DMS53 treated with DMSO at 0.1 percent for 48 hours (cell line): ENCODE data around the gene PURB.
A peak's percentile ranks its signal among the peaks of the same experiment; 100 is the strongest.
"Not testable (repeated sequence)": the region's sequence is repeated elsewhere in the genome, so short reads cannot be mapped to it uniquely, and the experiment has no call there.

ENCODE experiments used
- DNase-seq: peaks from one replicate; lab custom pipeline; 2025; ENCODE audit not compliant: unreplicated experiment; lab: John Stamatoyannopoulos, UW

The PURB gene

DNA sequence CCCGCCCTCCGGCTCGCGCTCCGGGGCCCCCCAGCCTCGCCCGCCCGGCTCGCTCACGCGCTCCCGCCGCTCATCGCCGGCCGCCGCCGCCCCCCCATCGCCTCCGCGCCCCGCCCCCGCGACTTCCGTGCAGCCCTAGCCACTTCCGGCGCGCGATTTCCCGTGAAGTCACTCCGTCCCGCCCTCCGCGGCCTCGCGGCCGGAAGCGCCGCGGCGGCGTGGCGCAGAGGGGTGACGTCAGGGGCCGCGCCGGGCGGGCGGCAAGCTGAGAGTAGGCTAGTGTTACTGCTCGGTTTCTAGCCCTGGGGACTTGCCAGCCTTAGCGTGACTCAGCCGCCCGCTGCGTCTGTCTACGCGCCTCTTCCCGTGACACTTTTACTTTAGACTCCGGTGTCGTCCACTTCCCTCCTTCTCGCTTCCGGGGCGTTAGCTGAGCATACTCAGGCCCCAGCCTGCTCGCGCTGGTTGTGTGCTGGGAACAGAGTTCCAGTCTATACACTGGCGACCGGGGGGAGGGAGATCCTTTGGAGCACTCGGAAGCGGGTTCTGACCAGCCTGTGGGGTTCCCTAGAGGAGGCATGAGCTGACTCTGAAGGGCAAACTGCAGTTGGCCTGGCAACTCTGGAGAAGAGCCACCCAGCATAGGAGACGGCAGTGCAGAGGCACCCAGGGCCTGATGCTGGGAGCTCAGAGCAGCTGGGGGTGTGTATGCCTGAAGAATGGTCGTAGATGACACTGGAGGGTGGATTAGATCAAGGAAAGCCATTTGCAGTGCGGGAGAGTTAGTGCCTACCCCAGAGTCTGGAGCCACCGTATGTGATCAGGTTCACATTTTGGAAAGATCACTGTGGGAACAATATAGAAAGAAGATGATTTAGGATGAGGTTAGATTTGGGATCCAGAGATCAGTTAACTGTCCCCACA is at the start of gene PURB:
Gene PURB, minus strand, starts transcription at position 137 of the 924 bp plus-strand sequence. CDS start 182 bp downstream, outside the sequence.
- peak; percentile 88 for DNase-seq

DNA sequence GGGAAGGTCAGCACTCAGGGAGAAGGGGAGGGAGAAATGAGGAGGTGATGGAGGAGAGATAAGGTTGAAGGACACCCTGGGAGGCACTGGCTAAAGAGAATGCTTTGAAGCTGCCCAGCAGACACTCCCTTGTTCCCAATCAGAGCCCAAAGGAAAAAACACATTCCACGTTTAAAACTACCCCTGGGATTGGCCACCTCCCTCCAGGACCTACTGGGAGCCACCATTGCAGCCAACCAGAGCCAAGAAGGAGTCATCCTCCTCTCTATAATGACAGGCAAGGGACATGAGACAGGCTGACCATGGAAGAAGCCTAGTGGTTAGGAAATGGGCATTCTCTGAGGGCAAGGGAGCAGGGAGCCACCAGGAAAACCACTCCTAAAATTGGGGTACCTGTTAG is 49.7 kb upstream of the PURB start:
- no peak for DNase-seq

DNA sequence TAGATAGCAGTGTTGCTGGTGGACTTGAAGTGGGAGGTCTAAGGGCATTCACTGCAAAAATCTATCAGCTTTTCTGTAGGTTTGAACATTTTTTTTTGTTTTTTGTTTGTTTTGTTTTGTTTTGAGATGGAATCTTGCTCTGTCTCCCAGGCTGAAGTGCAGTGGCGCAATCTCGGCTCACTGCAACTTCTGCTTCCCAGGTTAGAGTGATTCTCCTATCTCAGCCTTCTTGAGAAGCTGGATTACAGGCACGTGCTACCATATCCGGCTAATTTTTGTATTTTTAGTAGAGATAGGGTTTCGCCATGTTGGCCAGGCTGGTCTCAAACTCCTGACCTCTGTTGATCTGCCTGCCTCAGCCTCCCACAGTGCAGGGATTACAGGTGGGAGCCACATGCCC is 49.2 kb upstream of the PURB start:
- DNase-seq, result not testable (repeated sequence)

DNA sequence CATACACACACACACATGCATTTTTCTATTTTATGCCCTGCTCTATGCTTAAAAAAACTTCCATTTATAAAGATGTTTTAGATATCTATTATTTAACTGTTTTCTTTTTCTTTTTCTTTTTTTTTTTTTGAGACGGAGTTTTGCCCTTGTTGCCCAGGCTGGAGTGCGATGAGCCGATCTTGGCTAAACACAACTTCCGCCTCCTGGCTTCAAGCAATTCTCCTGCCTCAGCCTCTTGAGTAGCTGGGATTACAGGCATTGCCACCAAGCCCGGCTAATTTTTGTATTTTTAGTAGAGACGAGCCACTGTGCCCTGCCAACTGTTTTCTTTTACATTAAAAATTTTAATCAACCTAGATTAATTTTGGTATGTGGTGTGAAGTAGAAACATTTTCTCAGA is 45.6 kb upstream of the PURB start:
- DNase-seq, result no peak

DNA sequence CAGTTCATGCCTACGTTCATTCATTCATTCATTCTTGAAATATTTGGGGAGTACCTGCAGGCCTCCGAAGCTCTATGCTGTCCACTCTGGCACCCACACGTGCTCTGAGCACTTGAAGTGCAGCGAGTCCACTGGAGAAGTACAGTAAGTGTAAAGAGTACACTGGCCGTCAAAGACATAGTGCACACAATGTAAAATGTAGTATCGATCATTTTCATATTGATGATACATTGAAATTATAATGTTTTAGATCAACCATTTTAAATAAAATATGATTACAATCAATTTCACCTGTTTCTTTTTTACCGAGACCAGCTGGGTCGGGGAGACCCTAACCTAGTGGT is 37.0 kb upstream of the PURB start:
- DNase-seq, result no peak

DNA sequence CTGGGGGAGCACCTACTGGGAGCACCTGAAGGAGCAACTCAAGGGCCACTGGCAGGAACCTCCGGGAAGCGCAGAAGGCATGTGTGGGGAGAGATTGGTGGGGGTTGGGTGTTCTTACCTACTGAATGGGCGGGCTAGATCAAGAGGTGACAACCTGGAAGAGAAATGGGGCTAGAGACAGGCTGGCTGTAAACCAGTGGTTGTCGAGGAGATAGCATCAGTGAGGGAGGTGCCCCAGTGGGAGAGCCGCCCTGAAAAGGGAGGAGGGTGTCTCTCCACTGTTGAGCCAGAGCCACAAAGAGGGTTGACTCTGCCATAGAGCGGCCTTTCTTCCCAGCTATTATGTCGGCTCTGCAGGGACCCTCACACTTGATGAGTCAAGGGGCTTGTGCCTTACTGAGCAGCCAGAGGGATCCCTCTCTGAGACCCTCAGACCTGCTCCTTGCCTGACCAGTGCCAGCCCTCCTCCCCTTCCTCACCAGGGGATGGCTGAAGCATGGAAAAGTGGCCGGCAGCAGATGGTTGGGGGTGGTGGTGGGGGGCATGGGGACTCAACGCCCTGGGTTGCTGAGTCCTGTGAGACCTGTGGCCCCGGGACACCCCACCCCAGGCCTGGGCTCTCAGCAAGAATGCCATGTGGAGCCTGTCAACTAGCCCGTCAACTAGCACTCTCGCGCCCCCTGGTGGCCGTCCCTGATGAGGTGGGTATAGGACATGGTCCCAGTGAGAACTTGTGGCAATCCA is 36.4 kb upstream of the PURB start:
- peak; percentile 63 for DNase-seq

DNA sequence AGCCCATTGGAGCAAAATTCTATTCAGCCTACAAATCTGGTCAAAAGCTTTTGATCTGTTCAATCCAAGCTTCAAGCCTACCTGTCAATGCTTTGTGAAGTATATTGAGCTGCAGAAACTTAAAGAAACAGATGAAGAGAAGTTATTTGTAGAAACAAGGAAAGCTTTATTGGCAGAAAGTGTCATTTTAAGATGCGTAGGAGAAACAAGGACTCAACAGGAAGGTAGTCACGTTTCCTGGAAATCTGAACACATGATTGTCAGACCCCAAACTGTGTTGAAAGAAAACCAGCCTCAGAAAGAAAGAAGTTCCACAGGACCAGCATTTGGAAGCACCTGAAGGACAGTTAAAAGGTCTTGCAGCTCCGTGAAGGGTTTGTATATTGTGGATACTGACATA is 34.8 kb upstream of the PURB start:
- DNase-seq, result no peak

DNA sequence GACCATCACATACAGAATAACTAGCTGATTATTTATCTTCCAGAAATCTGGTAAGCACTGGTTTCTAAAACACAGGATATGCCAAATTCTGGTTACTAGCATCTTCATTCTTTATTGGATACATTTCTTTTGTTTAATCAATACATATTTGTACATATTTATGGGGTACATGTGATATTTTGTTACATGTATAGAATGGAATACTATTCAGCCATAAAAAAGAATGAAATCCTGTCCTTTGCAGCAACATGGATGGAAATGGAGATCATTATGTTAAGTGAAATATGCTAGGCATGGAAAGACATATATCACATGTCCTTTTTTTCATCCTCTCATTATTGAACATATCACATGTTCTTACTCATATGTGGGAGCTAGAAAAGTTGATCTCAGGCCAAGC is 32.7 kb upstream of the PURB start:
- no peak for DNase-seq

DNA sequence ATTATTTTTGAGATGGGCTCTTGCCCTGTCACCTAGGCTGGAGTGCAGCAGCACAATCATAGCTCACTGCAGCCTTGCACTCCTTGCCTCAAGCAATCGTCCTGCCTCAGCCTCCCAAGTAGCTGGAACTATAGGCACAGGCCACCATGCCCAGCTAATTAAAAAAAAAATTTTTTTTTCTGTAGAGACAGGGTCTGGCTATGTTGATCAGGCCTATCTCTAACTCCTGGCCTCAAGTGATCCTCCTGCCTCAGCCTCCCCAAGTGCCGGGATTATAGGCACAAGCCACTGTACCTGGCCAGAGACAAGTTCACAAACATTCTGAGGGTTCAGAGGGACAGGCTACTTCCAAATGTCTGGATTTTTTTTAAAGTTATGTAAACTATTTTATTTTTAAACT is 32.1 kb upstream of the PURB start:
- DNase-seq, result no peak

DNA sequence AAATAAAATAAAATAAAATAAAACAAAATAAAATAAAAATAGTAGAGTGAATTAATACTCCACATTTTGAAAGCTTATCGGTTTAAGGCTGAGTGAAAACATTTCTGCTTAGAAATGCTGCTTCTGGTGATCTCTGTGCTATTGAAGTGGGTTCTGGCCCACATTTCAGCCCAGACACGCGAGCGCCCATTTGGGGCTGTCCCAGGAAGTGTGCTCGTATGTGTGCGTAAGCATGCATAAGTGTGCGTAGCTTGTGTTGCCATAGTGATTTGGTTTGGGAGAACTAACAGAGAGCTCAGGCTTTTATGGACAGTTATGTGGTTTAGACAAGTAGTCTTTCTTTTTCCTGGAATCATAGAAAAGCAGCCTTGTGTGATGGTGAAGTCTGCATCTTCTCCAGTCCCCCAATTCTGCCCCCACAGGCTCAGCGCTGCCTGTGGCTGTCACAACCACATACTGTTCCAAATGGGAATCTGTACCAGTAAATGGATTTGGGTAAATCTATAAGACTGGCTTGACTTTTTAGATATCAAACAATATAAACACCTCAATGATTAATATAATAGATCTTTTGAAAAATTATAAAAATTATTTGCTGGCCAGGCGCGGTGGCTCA is 29.8 kb upstream of the PURB start:
- DNase-seq, result no peak

DNA sequence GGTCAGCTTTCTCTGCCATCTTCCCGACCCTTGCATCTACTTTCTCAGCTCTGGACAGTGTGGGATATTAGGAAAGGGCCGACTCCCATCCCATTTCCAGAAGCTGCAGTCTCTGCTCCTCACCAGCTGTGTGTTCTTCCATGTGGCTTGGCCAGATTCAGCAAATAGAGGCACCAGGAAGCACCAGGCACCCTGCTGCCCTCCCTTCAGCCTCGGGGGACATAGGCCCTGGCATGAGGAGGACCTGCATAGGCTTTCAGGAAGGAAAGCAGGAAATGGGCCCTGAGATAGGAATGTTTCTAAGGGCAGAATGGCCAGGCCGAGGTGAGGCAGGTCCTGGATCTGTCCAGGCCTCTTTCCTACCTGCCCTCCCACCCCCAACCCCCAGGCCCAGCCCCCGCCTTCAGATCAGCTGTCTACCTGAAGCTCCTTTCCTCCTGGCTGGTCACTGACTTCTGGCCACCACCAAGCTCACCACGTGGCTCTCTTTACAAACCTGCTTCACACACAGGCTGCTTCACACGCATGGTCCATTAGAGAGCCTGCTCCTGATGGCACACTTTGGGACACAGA is 27.5 kb upstream of the PURB start:
- DNase-seq, result peak; percentile 52

DNA sequence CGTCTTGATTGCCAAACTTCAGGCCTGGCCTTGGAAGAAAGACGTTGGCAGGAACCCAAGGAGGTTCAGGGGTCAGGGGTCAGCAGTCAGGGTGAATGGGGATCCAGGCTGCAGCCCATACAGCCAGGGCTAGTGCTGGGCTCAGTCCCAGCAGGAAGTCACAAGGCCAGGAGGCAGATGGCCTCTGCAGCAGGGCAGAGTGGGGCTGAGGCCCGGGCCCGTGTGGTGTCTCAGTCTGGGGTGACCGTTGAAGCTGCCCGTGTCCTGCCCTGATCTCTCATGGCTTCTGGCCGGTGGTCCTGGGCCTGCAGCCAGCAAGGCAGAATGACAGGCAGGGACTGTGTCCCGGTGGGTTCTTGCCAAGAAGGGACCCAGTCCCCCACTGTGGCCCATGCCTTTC is 26.6 kb upstream of the PURB start:
- DNase-seq, result no peak

DNA sequence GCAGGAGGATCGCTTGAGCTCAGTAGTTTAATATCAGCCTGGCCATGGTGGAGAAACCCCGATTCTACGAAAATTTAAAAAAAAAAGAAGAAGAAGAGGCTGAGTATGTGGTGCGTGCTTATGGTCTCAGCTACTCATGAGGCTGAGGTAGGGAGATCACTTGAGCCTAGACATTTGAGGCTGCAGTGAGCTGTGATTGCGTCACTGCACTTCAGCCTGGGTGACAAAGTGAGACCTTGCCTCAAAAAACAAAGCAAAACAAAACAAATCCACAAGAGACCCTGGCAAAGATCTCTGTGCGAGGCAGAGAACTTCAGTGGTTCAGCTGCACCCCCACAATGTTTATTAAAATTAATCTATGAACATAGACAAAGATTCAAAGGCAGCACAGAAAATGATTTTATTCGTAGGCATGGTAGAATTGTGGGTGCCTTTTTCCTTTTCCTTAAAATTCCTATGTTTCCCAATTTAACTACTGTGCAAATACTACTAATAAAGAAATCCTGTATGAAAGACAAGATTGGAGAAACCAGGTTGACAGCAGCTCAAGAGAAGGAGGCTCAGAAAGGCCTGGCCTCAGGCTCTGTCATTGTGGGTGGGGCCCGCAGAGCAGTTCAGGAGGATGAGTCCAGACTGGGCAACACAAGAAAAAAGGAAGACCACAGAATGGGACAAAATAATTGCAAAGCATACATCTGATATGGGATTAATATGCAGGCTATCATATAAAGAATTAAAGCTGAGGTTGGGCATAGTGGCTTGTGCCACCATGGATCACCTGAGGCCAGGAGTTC is 24.5 kb upstream of the PURB start:
- no peak for DNase-seq

DNA sequence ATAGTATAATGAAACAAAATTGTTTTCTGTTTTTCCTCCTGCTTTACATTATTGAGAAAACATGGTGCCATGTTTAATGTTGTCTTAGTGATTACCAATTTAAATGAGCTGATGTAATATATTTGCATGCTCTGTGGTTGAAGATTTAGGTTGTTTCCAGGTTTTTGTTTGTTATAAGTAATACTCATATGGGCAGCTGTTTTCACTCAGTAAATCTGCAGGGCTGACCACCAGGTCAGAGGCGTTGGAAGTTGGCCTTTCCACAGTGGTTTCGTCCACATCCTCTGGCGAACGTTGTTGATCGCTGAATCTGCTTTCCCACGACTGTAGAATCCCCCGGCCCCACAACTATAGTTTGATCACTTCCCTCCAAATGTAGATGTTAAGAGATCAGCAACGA is 21.6 kb upstream of the PURB start:
- DNase-seq, result no peak

DNA sequence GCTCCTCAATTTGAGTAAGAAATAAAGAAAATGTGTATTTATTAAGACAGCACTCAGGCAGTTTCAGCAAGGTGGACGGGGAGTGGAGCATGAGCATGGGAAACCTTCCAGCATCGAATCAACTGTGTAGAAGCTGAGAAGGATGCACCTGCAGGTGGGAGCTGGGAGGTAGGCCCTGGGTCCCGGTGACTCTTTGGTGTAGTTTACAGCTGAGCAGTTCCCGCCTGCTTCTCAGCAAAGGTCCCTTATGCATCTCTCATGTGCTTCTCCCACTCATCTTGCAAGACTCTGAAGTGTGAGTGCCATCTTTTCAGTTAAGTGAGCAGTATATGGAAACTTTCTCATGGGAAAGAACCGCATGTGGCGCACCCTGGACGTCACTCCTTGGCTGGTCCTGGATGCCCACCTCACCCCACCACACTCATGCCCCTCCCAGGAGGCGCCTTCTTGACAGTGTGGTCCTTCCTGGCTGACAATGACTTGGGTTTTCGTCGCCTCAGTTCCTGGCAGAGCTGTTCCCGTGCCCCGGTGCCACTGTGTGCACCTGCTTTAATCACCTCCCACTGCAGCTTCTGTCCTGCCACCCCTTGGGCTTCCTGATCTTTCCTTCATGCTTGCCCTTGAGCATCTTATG is 19.8 kb upstream of the PURB start:
- DNase-seq, result no peak

DNA sequence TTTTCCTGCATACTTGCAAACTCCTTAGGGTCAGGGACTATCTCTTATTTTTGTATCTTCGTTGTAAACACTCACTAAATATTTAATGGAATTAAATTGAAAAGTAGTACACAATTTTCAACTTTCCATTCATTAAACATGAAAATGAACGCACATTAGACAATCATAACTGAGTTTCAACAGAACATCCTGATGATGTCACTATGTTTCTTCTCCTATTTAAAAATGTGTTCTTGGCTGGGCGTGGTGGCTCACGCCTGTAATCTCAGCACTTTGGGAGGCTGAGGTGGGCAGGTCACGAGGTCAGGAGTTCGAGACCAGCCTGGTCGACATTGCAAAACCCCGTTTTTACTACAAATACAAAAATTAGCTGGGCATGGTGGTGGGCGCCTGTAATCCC is 14.1 kb upstream of the PURB start:
- no peak for DNase-seq

DNA sequence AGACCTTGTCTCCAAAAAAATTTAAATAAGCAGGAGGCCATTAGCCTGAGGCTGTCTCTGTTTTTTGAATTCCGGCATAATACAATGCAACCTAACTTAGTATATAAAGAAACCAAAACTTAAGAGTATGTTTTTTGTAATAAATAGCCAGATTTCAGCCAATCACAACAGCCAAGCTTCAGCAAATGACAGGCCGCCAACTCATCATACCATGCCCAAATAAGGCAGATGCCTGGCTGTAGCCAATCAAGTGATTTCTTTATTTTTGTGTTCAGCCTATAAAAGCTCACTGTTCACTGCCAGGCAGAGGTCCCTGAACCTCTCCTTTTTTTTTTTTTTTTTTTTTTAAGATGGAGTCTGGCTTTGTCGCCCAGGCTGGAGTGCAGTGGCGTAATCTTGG is 12.7 kb upstream of the PURB start:
- no peak for DNase-seq

DNA sequence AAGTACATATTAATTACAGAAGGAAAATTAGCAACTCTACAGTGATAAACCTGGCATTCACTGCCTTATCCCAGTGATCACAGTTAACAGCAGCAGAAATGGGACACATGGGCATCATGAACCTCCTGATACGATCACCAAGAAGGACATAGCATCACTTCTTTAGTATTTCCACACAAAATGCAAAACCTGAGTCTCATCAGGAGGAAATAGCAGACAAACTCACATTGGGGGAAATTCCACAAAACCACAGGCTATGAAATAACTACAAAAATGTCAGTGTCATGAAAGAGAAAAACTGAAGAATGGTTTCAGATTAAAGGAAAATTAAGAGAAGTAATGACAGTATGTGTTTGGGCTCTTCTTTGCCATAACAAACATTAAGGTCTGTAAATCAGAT is 12.0 kb upstream of the PURB start:
- no peak for DNase-seq

DNA sequence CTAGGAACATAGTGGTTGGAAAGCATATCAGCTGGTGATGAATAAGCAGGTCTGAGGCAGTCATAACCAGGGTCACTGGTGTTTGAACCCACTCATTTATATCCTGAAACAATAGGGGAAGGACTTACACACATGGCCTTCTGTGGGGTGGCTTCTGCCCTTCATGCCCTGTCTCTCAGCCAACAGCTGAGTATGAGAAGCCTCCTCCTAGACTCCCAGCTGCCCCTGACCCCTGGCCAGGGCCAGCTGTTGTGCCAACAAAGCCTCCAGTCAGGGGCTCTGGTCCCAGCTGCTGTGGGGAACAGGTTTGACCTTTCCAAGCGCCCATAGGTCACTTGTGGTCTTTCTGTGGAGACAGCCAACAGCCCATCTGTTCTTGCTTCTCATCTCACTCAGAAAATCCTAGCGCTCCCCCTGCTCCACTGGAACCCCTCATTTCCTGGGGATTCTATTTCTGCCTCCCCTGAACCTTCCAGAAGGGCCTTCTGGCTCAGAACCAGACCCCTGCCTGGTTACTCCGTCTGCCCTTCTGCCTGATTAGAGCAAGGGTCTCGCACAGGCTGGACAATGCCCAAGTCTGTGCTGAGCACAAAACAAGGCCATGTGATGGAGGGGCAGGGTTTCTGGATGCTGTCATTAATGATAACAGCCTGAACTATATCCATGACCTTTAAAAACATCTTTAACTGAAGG is 9.7 kb upstream of the PURB start:
- no peak for DNase-seq

DNA sequence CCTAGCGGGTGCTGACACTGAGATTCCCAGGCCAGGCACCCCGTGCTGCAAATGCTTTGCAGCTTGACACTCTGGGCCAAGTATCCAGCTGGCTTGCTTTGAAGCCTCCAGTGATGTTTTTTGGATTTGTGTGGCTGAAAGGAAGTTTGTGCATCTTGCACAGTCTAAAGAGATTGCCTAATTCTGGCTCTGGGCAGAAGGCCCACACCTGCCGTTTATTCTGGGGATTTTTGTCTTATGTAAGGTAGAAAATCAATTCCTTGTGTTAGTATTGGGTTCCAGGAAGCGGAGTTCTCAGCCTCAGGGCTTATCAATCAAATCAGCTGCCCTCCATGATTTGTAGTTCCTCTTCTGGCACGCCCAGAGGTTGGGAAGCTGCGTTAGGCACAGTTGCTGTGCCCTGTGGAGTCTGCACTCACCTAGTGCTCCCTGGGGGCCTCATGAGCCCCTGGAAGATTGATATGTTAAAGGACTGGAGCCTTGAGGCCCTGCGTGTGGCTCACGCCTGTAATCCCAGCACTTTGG is 8.4 kb upstream of the PURB start:
- no peak for DNase-seq
